Breast epithelium (tissue), 3 donors: ENCODE measurements around the gene CFAP91.

ENCODE experiments used
- POLR2AphosphoS5 ChIP-seq, 3 donors: sonication (generic); formaldehyde crosslinking; IDR thresholded peaks; one replicate each; pipeline ENCODE4 v1.6.1; 2017; ENCODE audit warnings: antibody characterized with exemption in 3 of 3
- TF ChIP-seq, protein P1 (sequence below), 3 donors: fragments of 450-650 bp; IDR thresholded peaks; one replicate each; pipeline ENCODE4 v1.5.1; 2016 to 2017; ENCODE audit warnings: antibody characterized with exemption in 3 of 3, mild to moderate bottlenecking in 3 of 3, moderate library complexity in 3 of 3

GRCh38 chr3:119690043-119690656, 12.7 kb upstream of the CFAP91 start:
- no peak for TF ChIP-seq POLR2AphosphoS5 (IDR thresholded peaks at IDR 0.05)
- TF ChIP-seq, protein P1, sequence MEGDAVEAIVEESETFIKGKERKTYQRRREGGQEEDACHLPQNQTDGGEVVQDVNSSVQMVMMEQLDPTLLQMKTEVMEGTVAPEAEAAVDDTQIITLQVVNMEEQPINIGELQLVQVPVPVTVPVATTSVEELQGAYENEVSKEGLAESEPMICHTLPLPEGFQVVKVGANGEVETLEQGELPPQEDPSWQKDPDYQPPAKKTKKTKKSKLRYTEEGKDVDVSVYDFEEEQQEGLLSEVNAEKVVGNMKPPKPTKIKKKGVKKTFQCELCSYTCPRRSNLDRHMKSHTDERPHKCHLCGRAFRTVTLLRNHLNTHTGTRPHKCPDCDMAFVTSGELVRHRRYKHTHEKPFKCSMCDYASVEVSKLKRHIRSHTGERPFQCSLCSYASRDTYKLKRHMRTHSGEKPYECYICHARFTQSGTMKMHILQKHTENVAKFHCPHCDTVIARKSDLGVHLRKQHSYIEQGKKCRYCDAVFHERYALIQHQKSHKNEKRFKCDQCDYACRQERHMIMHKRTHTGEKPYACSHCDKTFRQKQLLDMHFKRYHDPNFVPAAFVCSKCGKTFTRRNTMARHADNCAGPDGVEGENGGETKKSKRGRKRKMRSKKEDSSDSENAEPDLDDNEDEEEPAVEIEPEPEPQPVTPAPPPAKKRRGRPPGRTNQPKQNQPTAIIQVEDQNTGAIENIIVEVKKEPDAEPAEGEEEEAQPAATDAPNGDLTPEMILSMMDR (IDR thresholded peaks at IDR 0.05): peak in 1 of 3 donors; percentile 12
